C4-2B (cell line): ENCODE results near the gene FBXL14.

Source experiments
- CTCF ChIP-seq: fragments of 450-650 bp; conservative IDR thresholded peaks from 2 replicates; pipeline ENCODE4 v1.5.1; 2017; ENCODE audit warnings: mild to moderate bottlenecking
- ZFX ChIP-seq: fragments of 450-650 bp; IDR thresholded peaks from 2 replicates; pipeline ENCODE4 v1.6.1; 2017

- TF ChIP-seq CTCF (no peak), ZFX (no peak)
Observed at GRCh38 chr12:1620092-1620491, 25.7 kb upstream of the FBXL14 start.
